ENCODE measurements around the gene UMAD1.

Gene UMAD1

GRCh38 chr7:7732621-7733281 lies 92.2 kb downstream of the UMAD1 start:
- no peak for DNase-seq (ENCODE audit: low read depth in 1 of 2, low spot score in 1 of 2)
- no peak for TF ChIP-seq GABPA (IDR thresholded peaks at IDR 0.05; ENCODE audit: low read depth)
- TF ChIP-seq, protein P1, sequence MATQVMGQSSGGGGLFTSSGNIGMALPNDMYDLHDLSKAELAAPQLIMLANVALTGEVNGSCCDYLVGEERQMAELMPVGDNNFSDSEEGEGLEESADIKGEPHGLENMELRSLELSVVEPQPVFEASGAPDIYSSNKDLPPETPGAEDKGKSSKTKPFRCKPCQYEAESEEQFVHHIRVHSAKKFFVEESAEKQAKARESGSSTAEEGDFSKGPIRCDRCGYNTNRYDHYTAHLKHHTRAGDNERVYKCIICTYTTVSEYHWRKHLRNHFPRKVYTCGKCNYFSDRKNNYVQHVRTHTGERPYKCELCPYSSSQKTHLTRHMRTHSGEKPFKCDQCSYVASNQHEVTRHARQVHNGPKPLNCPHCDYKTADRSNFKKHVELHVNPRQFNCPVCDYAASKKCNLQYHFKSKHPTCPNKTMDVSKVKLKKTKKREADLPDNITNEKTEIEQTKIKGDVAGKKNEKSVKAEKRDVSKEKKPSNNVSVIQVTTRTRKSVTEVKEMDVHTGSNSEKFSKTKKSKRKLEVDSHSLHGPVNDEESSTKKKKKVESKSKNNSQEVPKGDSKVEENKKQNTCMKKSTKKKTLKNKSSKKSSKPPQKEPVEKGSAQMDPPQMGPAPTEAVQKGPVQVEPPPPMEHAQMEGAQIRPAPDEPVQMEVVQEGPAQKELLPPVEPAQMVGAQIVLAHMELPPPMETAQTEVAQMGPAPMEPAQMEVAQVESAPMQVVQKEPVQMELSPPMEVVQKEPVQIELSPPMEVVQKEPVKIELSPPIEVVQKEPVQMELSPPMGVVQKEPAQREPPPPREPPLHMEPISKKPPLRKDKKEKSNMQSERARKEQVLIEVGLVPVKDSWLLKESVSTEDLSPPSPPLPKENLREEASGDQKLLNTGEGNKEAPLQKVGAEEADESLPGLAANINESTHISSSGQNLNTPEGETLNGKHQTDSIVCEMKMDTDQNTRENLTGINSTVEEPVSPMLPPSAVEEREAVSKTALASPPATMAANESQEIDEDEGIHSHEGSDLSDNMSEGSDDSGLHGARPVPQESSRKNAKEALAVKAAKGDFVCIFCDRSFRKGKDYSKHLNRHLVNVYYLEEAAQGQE (IDR thresholded peaks at IDR 0.05; ENCODE audit: insufficient replicate concordance, low read depth), result no peak
- TF ChIP-seq CTCF (IDR thresholded peaks at IDR 0.05; ENCODE audit: insufficient read depth, low read length), result no peak
- Histone ChIP-seq H3K27ac (replicated peaks) (no peak overlapping the region), H3K4me3 (replicated peaks; ENCODE audit: insufficient read depth, low read length) (no peak overlapping the region), H3K27me3 (ENCODE audit: insufficient read depth, poor library complexity, severe bottlenecking) (no peaks in the 10 kb centered on the region)

GRCh38 chr7:7736671-7737070 lies 96.1 kb downstream of the UMAD1 start:
- TF ChIP-seq GABPA (IDR thresholded peaks at IDR 0.05; ENCODE audit: low read depth) (no peak), CTCF (IDR thresholded peaks at IDR 0.05; ENCODE audit: insufficient read depth, low read length) (no peak), POLR2AphosphoS5 (IDR thresholded peaks at IDR 0.05; ENCODE audit: low read depth) (no peak), SPI1 (IDR thresholded peaks at IDR 0.05; ENCODE audit: borderline replicate concordance, low read depth) (no peak)
- TF ChIP-seq, protein P1 (IDR thresholded peaks at IDR 0.05; ENCODE audit: insufficient replicate concordance, low read depth), result no peak
- no peak overlapping the region for H3K4me3 ChIP-seq (replicated peaks; ENCODE audit: insufficient read depth, low read length)
- H3K27ac ChIP-seq (replicated peaks), result no peak overlapping the region
- no peak for DNase-seq (ENCODE audit: low read depth in 1 of 2, low spot score in 1 of 2)
- no peaks in the 10 kb centered on the region for H3K27me3 ChIP-seq (ENCODE audit: insufficient read depth, poor library complexity, severe bottlenecking)

- TF ChIP-seq SPI1 (IDR thresholded peaks at IDR 0.05; ENCODE audit: borderline replicate concordance, low read depth) (no peak), CTCF (IDR thresholded peaks at IDR 0.05; ENCODE audit: insufficient read depth, low read length) (no peak), POLR2AphosphoS5 (IDR thresholded peaks at IDR 0.05; ENCODE audit: low read depth) (no peak), GABPA (IDR thresholded peaks at IDR 0.05; ENCODE audit: low read depth) (no peak)
- TF ChIP-seq, protein P1 (IDR thresholded peaks at IDR 0.05; ENCODE audit: insufficient replicate concordance, low read depth), result no peak
- no peak for DNase-seq (ENCODE audit: low read depth in 1 of 2, low spot score in 1 of 2)
- Histone ChIP-seq H3K27ac (replicated peaks) (no peak overlapping the region), H3K4me3 (replicated peaks; ENCODE audit: insufficient read depth, low read length) (no peak overlapping the region), H3K27me3 (ENCODE audit: insufficient read depth, poor library complexity, severe bottlenecking) (no peaks in the 10 kb centered on the region)
These were observed 97.1 kb downstream of the UMAD1 start for GRCh38 chr7:7737674-7738073.

All from HL-60 (cell line).